Measurements from ENCODE around the gene FGD3.

GRCh38 chr9:93013856-93014582 is 66.7 kb downstream of the FGD3 start:
- no peak for TF ChIP-seq CTCF (IDR thresholded peaks at IDR 0.05; ENCODE audit: insufficient read depth, low read depth, low read length)
- no peak for TF ChIP-seq EZH2 (IDR thresholded peaks at IDR 0.05; ENCODE audit: insufficient read depth, low read length)

All from astrocyte (in vitro differentiated cells and primary cell).